Right ventricle myocardium inferior (tissue), 1 donor: ENCODE measurements around the gene ARL5A. TPM values are rescaled to one million over a fixed set of nuclear protein-coding genes. Genes with fewer than 3 reads are reported as not detected.

Experiments used
- ATAC-seq: fragments of 200-7000 bp; cut with Tn5 transposase; one replicate; pipeline ENCODE4 v1.9.1; 2020; ENCODE audit warnings: mild to moderate bottlenecking, moderate library complexity
- DNase-seq: peaks from one replicate; pipeline ENCODE4 v3.0.0; 2021; ENCODE audit errors: missing footprints
- intact Hi-C: fragments of 100-400 bp; cut with DNase I; formaldehyde crosslinking; loops from one replicate; pipeline ENCODE4 v1.11.0; 2022
- total RNA-seq: library from RNA; stranded (reverse); fragmentation: NEBNext Ultra II Directional; extraction: Animal tissue kit (Norgen Biotek cat#: 25700); gene quantifications from one replicate; pipeline ENCODE4 v1.2.1, GENCODE V29; 2021
- donor health status: DM: no; HTN: yes; CAD: no; lungs with severe emphysema.

ARL5A gene
- total RNA-seq, 1 donor from 2014 or later = 47.9 TPM

- DNase-seq = no peak
- intact Hi-C loops = no loop called here
- no peak for ATAC-seq
These were observed 50.7 kb downstream of the ARL5A start for GRCh38 chr2:151777487-151777886.

GRCh38 chr2:151776367-151776766 is 51.9 kb downstream of the ARL5A start:
- DNase-seq = no peak
- ATAC-seq = no peak
- intact Hi-C loops = no loop called here

GRCh38 chr2:151775057-151775740 is 53.0 kb downstream of the ARL5A start:
- DNase-seq (no peak), ATAC-seq (no peak)
- intact Hi-C loops = no loop called here

GRCh38 chr2:151774506-151774905 is 53.7 kb downstream of the ARL5A start:
- intact Hi-C loops = no loop called here
- DNase-seq (no peak), ATAC-seq (no peak)

GRCh38 chr2:151771599-151772358 is 56.4 kb downstream of the ARL5A start:
- ATAC-seq (peak; percentile 59), DNase-seq (no peak)
- intact Hi-C loops = no loop called here

- ATAC-seq (no peak), DNase-seq (no peak)
- intact Hi-C loops = no loop called here
These were observed 57.2 kb downstream of the ARL5A start for GRCh38 chr2:151770995-151771394.

- intact Hi-C loops = no loop called here
- DNase-seq = no peak
- no peak for ATAC-seq
These were observed 58.6 kb downstream of the ARL5A start for GRCh38 chr2:151769606-151770005.

GRCh38 chr2:151767536-151767935 is 60.7 kb downstream of the ARL5A start:
- ATAC-seq = no peak
- intact Hi-C loops = no loop called here

GRCh38 chr2:151766437-151767153 is 61.6 kb downstream of the ARL5A start:
- DNase-seq (no peak), ATAC-seq (no peak)
- intact Hi-C loops = no loop called here

More at GRCh38 chr2:151767536-151767935, 60.7 kb downstream of the ARL5A start:
- no peak for DNase-seq

GRCh38 chr2:151765760-151766410 is 62.3 kb downstream of the ARL5A start:
- DNase-seq = peak; percentile 65

GRCh38 chr2:151762694-151763093 is 65.5 kb downstream of the ARL5A start:
- DNase-seq (no peak), ATAC-seq (no peak)
- intact Hi-C loops = no loop called here

More at GRCh38 chr2:151765760-151766410, 62.3 kb downstream of the ARL5A start:
- intact Hi-C loops = no loop called here
- no peak for ATAC-seq

- intact Hi-C loops = no loop called here
- DNase-seq (no peak), ATAC-seq (no peak)
These were observed 66.5 kb downstream of the ARL5A start for GRCh38 chr2:151761687-151762086.

- intact Hi-C loops = no loop called here
- no peak for ATAC-seq
- no peak for DNase-seq
These were observed 67.0 kb downstream of the ARL5A start for GRCh38 chr2:151761193-151761592.

- DNase-seq = no peak
- ATAC-seq = no peak
- intact Hi-C loops = no loop called here
These were observed 68.0 kb downstream of the ARL5A start for GRCh38 chr2:151760139-151760650.

- intact Hi-C loops = no loop called here
- DNase-seq (no peak), ATAC-seq (no peak)
These were observed 69.5 kb downstream of the ARL5A start for GRCh38 chr2:151758744-151759143.

GRCh38 chr2:151757861-151758260 is 70.4 kb downstream of the ARL5A start:
- no peak for DNase-seq
- ATAC-seq = no peak
- intact Hi-C loops = no loop called here

GRCh38 chr2:151756820-151757219 is 71.4 kb downstream of the ARL5A start:
- DNase-seq (no peak), ATAC-seq (peak; percentile 46)
- intact Hi-C loops = no loop called here

GRCh38 chr2:151754253-151754897 is 73.8 kb downstream of the ARL5A start:
- no peak for DNase-seq
- intact Hi-C loops = no loop called here
- no peak for ATAC-seq

GRCh38 chr2:151753540-151753939 is 74.7 kb downstream of the ARL5A start:
- no peak for ATAC-seq
- no peak for DNase-seq
- intact Hi-C loops = no loop called here
